GM18502 (cell line): ENCODE results near the gene ATP8B1.
"Not testable (repeated sequence)": the region's sequence is repeated elsewhere in the genome, so short reads cannot be mapped to it uniquely, and the experiment has no call there.

Experiments
- ATAC-seq: cut with Tn5 transposase; IDR thresholded peaks from one replicate; pipeline ENCODE4 v1.9.1; 2021; ENCODE audit warnings: mild to moderate bottlenecking; ENCODE audit not compliant: unreplicated experiment, poor library complexity

The ATP8B1 gene

GRCh38 chr18:57803103-57803969 lies at the start of gene ATP8B1:
TSS of gene ATP8B1 (minus strand) at chr18:57803315. CDS start at chr18:57731807, 71,508 bp downstream.
- ATAC-seq = peak; percentile 58

GRCh38 chr18:57850063-57850462 lies 46.9 kb upstream of the ATP8B1 start:
- no peak for ATAC-seq

- ATAC-seq = not testable (repeated sequence)
Observed at GRCh38 chr18:57848374-57848773, 45.3 kb upstream of the ATP8B1 start.

GRCh38 chr18:57847431-57847830 lies 44.3 kb upstream of the ATP8B1 start:
- not testable (repeated sequence) for ATAC-seq

GRCh38 chr18:57846258-57846657 lies 43.1 kb upstream of the ATP8B1 start:
- no peak for ATAC-seq

GRCh38 chr18:57845605-57846074 lies 42.5 kb upstream of the ATP8B1 start:
- ATAC-seq = peak; percentile 47

- ATAC-seq = no peak
Observed at GRCh38 chr18:57844319-57844718, 41.2 kb upstream of the ATP8B1 start.

- ATAC-seq = no peak
Observed at GRCh38 chr18:57843386-57843785, 40.3 kb upstream of the ATP8B1 start.

GRCh38 chr18:57841568-57841967 lies 38.5 kb upstream of the ATP8B1 start:
- ATAC-seq = peak; percentile 41

GRCh38 chr18:57839942-57840381 lies 36.8 kb upstream of the ATP8B1 start:
- no peak for ATAC-seq

- ATAC-seq = peak; percentile 86
Observed at GRCh38 chr18:57837917-57838548, 34.9 kb upstream of the ATP8B1 start.

GRCh38 chr18:57836557-57836956 lies 33.4 kb upstream of the ATP8B1 start:
- no peak for ATAC-seq

- ATAC-seq = no peak
Observed at GRCh38 chr18:57835904-57836303, 32.8 kb upstream of the ATP8B1 start.

- ATAC-seq = no peak
Observed at GRCh38 chr18:57834616-57835015, 31.5 kb upstream of the ATP8B1 start.

- ATAC-seq = peak; percentile 44
Observed at GRCh38 chr18:57833441-57834101, 30.5 kb upstream of the ATP8B1 start.

- ATAC-seq = no peak
Observed at GRCh38 chr18:57832730-57833129, 29.6 kb upstream of the ATP8B1 start.

GRCh38 chr18:57831597-57832377 lies 28.7 kb upstream of the ATP8B1 start:
- ATAC-seq = no peak

GRCh38 chr18:57827646-57828045 lies 24.5 kb upstream of the ATP8B1 start:
- no peak for ATAC-seq

- ATAC-seq = no peak
Observed at GRCh38 chr18:57826252-57826651, 23.1 kb upstream of the ATP8B1 start.

GRCh38 chr18:57820583-57820982 lies 17.5 kb upstream of the ATP8B1 start:
- not testable (repeated sequence) for ATAC-seq
